Adipose tissue (tissue), 3 donors: ENCODE results near the gene INPP5D. TPM values are rescaled to one million over a fixed set of nuclear protein-coding genes. Genes with fewer than 3 reads are reported as not detected.

ENCODE experiments used
- H3K27ac ChIP-seq: one replicate; pipeline ENCODE4 v1.5.1; 2013; ENCODE audit warnings: low read depth, low read length
- WGBS, 3 donors: extraction: QIAGEN DNeasy Blood & Tissue Kit; methylation state at CpG; one replicate each; pipeline ENCODE4 v1.1.7; 2013; 5-methylcytosine and 5-hydroxymethylcytosine counted together
- polyA plus RNA-seq, 3 donors: library from polyadenylated mRNA; stranded (reverse); fragments of 200-250 nt; gene quantifications; one replicate each; pipeline ENCODE4 v1.2.3, GENCODE V29; 2013
- donor health status: healthy with polysubstance abuse.
- donor health status: Bipolar disorder and iron deficiency.
- donor health status: healthy.

INPP5D gene
- polyA plus RNA-seq, 3 donors = 2.8 to 15.2 (median 8.1) TPM

DNA sequence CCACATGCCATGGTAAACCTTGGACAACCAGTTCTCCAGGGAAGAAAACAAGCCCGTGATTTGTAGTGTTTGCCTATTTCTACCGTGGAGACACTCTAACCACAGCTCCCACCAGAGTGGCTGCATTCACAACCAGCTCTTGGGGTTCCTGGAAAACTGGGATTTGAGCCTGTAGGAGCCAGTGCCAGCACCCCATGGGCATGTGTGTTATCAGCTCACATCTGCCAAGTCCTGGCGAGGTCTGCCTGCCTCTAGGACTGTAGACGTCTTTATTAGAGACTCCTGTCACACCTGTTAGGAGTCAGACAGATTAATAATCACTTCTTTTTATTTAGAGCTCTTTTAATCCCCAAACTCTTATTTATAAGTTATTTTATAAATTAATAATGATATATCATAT, 41.0 kb downstream of the INPP5D start:
- 57 to 63% (median 62%) methylated on average over 4 of the region's 4 CpGs for WGBS, 3 donors
- H3K27ac ChIP-seq = no peak overlapping the region

DNA sequence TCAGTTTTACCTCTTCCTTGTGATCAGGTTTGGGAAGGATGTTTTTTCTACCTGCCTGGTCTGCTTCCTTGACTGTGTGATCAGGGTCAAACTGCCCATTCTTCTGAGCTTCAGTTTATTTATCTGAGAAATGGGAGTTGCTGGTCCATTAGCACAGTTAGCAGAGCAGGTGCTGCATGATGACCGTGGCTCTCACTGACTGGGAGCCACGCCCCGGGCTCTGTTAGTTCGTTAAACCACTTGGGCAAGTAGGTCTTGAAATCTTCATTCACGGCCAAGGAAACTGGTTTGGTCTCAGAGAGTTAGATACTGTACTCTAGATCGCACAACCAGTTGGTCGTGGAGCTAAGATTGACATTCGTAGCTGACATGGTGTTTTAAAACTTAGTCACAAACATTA, 41.7 kb downstream of the INPP5D start:
- 81 to 91% (median 87%) methylated on average over 8 of the region's 8 CpGs for WGBS, 3 donors
- H3K27ac ChIP-seq = no peak overlapping the region

DNA sequence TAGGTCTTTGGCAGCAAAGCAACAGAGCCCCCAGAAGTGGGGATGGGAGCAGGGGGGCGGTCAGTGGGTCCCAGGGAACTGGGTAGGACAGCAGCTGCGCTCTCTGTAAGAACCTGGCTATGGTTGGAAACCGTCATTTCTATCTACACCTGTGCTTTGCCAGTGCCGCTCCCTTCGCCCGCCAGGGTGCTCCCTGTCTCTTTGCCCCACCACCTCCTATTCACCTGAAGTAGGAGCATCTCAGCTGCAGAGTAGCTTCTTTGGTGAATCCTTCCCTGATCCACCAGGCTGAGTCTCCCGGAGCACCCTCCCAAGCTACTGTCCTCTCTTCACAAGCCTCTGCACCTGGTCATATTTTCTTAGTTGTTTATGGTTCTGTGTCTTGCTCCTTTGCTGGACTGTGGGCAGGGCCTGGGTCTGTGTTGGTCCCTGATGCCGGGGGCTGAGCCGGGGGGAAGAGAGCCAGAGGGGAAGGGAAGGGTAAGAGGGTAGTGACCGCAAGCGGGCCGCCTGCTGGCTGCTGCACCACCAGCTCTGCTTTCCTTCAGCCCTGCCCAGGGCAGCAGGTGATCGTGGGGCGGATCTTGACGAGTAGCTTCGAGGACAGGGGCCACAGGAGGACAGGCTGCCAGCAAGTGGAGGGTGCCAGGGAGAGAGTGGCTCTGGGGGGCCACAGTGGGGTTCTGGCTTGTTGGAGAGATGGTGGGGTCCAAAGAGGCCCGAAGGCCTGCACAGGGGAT, 45.2 kb downstream of the INPP5D start:
- no peak overlapping the region for H3K27ac ChIP-seq
- WGBS, 3 donors = 95 to 96% (median 95%) methylated on average over 17 of the region's 17 CpGs

DNA sequence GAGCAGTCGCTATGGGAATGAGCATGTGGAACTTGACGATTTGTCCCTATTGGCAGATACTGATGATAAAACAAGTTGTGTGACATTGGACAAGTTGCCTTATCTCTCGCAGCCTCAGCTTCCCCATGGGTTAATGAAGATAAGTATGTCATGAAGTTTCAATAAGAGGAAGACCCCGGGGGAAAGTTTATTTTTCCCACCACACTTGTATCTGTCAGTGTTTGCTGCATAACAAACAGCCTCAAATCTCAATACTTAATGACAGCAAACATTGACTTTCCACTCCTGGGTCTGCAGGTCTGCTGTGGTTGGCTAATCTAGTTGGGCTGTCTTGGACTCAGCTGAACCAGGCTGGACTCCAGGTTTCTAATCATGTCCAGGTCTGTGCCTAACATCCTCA, 45.8 kb downstream of the INPP5D start:
- H3K27ac ChIP-seq = no peak overlapping the region
- 83 to 93% (median 91%) methylated on average over 4 of the region's 4 CpGs for WGBS, 3 donors

DNA sequence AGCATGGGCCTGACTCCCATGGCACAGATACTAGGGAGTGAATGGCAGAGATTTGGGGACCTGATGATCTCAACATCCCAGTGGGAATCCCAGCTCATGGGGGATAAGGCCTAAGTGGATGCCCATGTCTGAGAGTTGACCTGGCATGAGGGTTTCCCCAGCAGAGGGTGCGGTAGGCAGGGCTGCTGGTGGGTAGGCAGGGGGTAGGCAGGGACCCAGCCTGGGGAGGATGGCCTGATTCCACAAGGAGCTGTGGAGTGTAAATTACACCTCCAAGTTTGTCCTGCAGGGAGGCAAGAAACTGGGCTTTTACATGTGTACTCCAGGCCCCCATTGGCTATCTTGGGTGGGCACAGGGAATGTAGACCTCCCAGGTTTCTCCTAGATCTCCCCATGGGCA, 46.9 kb downstream of the INPP5D start:
- 98 to 100% (median 100%) methylated on average over 1 of the region's 1 CpG for WGBS, 3 donors
- no peak overlapping the region for H3K27ac ChIP-seq

GRCh38 chr2:233107831-233108300, 47.7 kb downstream of the INPP5D start:
- H3K27ac ChIP-seq = no peak overlapping the region
- WGBS, 3 donors = 75 to 84% (median 78%) methylated on average over 9 to 12 of the region's 12 CpGs

DNA sequence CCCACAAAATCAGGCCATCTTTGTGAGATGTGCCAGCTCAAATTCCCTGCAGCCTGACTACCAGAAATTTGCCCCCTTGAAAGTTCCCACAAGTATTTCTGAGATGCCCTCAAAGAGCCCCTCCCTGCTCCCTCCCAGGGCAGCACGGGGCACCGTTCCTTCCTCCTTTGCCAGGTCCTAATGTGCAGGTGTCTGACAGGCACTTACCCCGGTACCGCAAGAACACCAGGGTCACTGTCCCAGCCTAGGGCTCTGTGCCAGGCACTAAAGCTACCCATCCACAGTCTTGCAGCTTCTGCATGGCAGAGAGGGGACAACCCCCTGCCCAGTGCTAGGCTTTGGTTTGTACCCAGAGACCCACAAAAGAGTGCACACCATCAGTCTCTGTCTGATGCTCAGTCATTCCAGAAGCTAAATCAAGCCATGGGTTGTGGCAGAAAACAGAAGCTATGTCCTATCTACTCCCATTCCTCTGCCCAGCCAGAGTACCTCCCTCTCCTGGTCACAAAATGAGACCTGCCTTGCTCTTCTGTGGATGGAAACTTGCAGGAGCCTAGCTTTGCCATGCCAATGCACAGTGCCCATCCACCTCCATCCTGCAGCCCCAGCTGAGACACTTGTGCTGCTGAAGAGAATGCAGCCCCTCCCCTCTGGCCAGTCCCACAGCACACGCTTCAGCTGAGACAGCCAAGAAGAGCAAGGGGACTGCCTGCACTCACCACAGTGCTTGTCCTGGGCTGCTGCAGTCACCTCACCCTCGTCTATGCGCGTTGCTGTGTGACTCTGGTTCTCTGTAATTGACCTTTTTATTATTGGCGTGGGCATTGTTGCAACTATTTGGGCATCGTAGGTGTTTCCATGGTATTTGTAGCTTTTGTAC, 48.7 kb downstream of the INPP5D start:
- no peak overlapping the region for H3K27ac ChIP-seq
- WGBS, 3 donors = 64 to 73% (median 70%) methylated on average over 10 of the region's 10 CpGs

GRCh38 chr2:233111427-233111826, 51.3 kb downstream of the INPP5D start:
- H3K27ac ChIP-seq = no peak overlapping the region
- WGBS, 3 donors = 93 to 97% (median 97%) methylated on average over 5 of the region's 5 CpGs

DNA sequence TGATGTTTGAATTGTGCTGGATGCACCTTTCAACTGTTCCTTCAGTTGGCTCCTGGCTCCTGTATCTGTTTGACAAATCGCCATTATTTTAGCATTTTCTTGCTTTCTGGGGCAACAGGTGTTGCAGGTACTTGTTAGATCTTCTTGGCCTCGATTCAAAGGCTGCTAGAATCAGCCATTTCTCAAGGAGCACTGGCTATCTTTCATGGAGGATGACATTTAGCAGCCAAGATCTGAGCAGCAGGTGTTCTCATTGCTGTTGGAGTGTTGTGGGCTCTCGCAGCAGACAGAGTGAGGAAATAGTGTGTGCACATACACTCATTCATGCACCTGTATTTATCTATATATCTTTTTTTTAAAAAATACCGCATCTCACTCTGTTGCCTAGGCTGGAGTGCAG, 52.2 kb downstream of the INPP5D start:
- WGBS, 3 donors = 33 to 70% (median 63%) methylated on average over 4 of the region's 4 CpGs
- no peak overlapping the region for H3K27ac ChIP-seq

DNA sequence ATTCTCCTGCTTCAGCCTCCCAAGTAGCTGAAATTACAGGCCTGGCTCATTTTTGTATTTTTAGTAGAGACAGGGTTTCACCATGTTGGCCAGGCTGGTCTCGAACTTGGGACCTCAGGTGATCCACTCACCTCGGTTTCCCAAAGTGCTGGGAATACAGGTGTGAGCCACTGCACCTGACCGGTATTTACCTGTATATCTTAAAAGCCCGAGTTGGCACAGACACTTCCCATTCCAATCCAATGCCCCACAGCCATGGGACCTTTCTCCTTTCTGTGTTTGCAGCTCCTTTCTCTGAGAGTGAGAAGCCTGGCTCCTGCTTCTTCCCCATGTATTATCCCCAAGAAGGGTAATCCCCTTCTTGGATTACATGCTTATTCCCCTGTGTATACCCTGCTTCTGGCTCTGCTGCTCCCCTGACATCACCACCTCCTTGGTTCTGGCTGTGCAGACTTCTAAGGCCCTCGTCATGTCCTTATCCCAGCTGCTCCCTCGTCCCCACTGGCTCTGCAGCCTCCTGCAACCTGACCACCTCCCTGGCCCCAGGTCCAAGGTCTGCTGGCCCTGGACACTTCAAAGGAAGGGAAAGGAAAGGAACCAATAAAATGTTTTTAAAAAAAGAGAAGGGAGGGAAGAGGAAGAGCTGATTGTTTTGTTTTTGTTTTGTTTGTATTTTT, 52.8 kb downstream of the INPP5D start:
- 48 to 82% (median 71%) methylated on average over 6 of the region's 6 CpGs for WGBS, 3 donors
- no peak overlapping the region for H3K27ac ChIP-seq

DNA sequence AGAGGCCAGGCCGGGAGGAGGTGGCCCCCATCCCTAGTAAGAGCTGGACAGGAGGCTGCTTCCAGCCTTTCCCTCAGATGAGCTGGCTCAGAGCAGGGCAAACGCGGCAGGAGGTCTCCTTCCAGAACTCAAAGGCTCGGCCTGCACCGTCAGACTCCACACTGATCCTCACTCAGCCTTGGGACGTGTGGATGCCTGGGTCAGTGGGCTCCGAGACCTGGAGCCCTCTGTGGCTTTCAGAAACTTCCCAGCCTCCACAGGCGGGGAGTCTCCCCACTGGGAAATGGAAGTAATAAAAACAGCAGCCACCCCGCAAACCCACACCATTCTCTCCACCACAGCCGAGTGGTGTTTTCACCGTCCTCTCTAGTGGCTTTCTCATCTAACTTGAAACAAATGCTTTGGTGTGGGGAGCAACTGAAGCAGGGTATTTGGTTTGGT, 54.3 kb downstream of the INPP5D start:
- 77 to 88% (median 87%) methylated on average over 11 of the region's 11 CpGs for WGBS, 3 donors

GRCh38 chr2:233115121-233115520, 55.0 kb downstream of the INPP5D start:
- 81 to 88% (median 83%) methylated on average over 7 of the region's 7 CpGs for WGBS, 3 donors
- no peak overlapping the region for H3K27ac ChIP-seq

More for the DNA sequence above, 54.3 kb downstream of the INPP5D start:
- H3K27ac ChIP-seq = no peak overlapping the region

GRCh38 chr2:233115741-233116140, 55.6 kb downstream of the INPP5D start:
- H3K27ac ChIP-seq = no peak overlapping the region
- 56 to 69% (median 59%) methylated on average over 2 of the region's 2 CpGs for whole genome bisulfite sequencing, 3 donors

GRCh38 chr2:233116946-233117345, 56.8 kb downstream of the INPP5D start:
- no peak overlapping the region for H3K27ac ChIP-seq
- 69 to 89% (median 69%) methylated on average over 18 of the region's 18 CpGs for WGBS, 3 donors

- H3K27ac ChIP-seq = no peak overlapping the region
- WGBS, 3 donors = 67 to 81% (median 79%) methylated on average over 13 of the region's 13 CpGs
Measured at GRCh38 chr2:233117351-233117750, 57.2 kb downstream of the INPP5D start.

DNA sequence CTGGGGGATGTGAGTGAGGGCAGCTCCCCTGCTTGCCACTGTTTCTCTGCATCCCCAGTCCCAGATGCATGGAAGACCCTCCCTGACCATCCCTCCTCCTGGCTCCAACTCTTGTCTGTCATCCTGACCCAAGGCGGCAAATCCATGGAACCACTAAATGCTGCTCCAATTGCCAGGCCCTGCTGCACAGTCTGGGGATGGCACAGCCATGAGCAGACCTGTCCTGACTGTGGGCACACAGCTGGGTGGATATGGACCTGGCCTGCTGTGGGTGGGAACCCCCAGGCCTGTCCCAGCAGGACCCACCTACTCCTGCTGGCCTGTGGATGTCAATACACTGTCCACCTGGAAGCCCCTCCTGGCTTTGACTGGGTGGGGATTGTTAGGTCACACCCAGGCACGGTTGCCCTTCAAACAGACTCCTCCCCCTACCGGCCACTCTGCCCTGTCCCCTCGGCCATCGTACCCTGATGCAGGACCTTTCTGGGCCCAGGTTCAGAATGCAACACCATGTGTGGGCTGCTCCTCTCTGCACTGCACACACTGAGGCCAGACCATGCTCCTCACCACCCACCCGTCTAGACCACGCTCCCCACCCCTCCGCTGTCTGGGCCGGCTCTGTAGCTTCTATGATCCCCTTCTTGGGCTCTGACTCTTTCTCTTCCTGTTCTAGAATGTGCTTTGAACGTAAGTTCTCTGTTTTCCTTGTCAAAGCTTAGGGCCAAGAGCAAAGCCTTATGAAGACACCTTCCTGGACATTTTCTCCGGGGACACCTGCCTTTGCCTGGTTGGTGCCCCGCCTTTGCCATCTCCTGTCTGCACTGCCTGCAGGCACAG, 57.9 kb downstream of the INPP5D start:
- H3K27ac ChIP-seq = no peak overlapping the region
- 73 to 83% (median 82%) methylated on average over 12 of the region's 12 CpGs for WGBS, 3 donors

DNA sequence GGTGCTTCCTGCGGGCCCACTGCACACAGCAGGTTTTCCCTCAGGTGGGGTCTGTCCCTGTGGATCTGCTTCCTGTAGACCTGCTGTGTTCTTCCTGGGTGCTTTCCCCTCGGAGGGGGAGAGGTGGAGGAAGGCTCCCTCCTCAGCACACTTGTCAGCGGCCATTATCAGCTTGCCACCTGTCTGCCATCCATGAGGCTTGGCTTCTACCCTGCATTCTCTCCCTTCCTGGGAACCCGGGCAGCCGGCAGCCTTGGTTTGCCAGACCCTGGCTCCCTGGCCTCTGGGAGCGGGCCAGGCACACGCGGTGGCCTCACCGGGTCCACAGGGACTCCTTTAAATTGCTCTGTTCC, 58.5 kb downstream of the INPP5D start:
- 41 to 94% (median 87%) methylated on average over 9 of the region's 9 CpGs for WGBS, 3 donors
- H3K27ac ChIP-seq = no peak overlapping the region

DNA sequence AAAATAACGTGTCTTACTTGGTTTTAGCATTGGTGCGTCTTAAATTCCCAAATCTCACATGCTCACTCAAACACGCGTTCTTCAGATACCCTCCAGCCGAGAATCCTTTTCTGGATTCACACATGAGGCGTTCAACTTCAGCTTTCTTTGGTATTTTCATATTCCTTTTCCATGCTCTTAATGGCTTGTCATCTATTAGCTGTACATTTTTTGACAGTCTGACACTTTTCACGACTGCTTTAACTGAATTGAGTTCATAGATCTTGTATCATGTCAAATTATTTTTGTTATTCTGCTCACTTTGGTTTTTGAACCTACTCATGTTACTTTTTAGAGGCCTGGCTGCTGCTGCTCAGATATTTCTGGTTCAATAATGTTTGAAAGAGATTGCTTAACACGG, 59.0 kb downstream of the INPP5D start:
- H3K27ac ChIP-seq = no peak overlapping the region
- WGBS, 3 donors = 45 to 89% (median 88%) methylated on average over 8 of the region's 8 CpGs
